ENCODE data around the gene C1orf198.

The C1orf198 gene

GRCh38 chr1:230867903-230868735, at the start of gene C1orf198:
Gene C1orf198 (minus strand): TSS chr1:230868521. CDS start chr1:230868512, 9 bp downstream.
- DNase-seq (ENCODE audit: low read depth) = peak; percentile 70

GRCh38 chr1:230917284-230918135, 49.2 kb upstream of the C1orf198 start:
- peak; percentile 73 for DNase-seq (ENCODE audit: low read depth)

DNA sequence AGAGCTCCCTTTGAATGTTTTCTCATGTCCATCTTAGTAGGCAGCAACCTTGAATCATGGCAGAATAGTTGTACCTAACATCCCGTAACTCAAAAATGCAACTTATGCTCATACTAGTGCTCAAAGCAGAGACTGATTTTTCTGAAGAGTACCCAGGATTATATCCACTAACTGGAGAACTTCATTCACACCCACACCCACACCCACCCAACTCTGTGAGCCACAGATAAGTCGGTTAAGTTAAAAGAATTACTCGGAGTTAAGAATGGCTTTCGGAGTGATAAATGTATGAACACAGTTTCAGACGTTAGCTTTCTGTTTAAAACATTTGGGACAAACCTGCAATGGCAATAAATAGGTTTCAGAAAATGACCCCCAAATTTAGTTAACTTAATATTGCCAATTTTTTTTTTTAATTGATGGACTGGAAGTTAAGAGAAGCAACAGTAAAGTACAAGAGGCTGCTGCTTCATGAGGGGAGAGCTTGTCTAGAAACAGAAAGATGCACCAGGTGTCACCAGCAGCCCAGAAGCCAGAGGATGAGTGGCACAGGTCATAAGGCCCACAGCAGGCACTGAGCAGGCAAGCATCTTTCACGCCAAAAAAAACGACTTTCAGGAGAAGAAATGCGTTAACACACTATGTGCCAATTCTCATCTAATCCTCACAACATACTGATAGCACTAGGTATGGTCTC, 48.4 kb upstream of the C1orf198 start:
- no peak for DNase-seq (ENCODE audit: low read depth)

- no peak for DNase-seq (ENCODE audit: low read depth)
Observed at GRCh38 chr1:230915078-230915477, 46.8 kb upstream of the C1orf198 start.

DNA sequence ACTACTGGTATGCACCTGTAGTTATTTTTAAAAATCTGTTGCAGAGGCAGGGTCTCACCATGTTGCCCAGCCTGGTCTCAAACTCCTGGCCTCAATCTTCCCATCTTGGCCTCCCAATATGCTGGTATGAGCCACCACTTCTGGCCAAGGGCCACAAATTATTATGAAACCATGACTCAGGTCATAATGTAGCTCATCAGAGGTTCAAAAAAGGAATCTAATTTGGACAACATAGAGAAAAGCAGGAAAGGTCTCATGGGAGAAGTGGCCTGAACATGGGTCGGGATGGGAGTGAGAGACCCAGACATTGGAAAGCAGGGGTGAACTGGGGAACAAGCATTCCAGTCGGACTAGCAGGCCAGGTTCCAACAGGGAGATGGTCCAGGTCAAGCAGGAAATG, 45.2 kb upstream of the C1orf198 start:
- no peak for DNase-seq (ENCODE audit: low read depth)

GRCh38 chr1:230910755-230911117, 42.4 kb upstream of the C1orf198 start:
- DNase-seq (ENCODE audit: low read depth) = no peak

GRCh38 chr1:230909974-230910754, 41.8 kb upstream of the C1orf198 start:
- no peak for DNase-seq (ENCODE audit: low read depth)

DNA sequence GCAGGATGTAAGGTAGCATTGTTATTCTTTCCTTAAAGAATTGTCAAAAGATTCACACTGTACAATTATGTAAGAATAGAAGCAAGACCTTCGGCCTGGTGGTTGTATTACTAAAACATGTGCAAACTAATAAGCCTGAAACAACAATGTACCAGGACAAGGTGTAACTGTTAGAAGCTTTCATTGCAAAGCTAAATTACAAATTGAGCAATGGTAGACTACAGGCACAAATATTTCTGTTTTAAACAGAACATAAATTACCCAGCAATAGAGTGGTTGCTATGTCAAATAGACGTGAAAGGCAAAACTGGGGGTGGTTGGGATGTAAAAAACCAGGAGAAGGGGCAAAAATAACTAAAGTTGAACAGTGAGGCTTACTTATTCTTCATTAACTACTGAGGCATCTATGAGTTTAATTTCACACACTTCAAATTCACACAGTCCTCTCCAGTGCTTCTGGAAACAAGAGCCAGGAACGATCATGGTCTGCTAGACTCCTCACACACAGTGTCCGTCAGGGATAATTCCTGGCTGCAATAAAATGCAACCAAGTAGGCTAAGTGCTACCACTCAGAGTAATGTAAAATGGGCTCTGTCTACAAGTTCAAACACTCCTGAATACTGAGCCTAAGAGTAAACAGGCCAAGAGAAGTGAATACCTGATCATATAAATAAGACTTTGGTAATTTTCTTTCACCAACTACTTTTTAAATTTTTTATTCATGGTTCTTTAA, 39.3 kb upstream of the C1orf198 start:
- DNase-seq (ENCODE audit: low read depth) = no peak

DNA sequence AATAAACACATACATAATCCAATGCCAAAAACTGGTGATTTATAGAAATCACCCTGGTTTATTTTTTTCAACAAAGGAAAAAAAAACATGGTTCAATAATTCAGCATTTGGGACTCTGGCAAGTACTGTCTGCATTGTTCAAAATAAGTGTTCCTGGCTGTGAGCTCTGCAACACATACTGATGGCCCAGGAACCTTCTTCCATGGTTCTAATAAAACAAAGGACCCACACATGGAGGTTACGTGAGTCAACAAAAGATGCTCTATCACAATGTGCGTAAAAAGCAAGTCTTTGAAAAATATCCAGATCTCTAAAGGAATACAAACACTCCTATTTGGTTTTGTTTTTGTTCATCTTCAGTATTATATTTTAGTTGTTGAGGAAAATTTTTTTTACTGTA, 37.9 kb upstream of the C1orf198 start:
- DNase-seq (ENCODE audit: low read depth) = no peak

DNA sequence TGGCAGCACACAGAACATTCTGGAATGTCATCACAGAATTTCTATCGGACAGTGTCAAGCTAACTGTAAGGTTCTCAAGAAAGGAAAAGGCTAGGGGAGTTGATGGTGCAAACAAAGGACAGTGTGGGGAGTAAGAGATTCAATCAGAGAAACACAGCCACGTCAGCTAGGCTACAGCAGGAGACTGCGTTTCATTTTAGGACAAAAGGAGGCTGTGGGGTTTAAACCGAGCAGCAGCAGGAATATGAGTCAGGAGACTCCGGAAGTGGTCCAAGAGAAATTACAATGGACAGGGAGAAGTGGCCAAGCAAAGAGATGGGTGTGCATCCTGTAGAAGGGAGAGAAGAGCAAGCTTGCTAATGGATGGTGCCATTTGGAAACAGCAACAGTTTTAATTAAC, 37.4 kb upstream of the C1orf198 start:
- DNase-seq (ENCODE audit: low read depth) = no peak

GRCh38 chr1:230902349-230902923, 34.1 kb upstream of the C1orf198 start:
- no peak for DNase-seq (ENCODE audit: low read depth)

DNA sequence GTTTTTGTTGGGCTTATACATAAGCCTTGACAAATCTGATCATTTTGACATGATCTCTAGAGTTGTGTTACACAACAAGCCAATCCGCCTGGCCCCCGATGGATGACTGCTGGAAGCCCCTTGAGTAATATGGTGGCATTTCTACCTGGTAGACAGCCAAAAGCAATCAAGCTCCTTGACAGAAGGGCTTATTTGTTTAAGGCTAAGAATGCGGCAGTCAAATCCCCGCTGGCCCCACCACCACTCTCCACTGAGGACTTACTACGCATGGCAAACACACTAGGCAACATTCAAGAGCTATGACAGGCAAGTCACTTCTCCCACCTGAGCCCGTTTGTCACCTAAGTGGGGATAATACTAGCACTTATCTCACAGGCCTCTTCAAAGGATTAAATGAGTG, 33.4 kb upstream of the C1orf198 start:
- no peak for DNase-seq (ENCODE audit: low read depth)

DNA sequence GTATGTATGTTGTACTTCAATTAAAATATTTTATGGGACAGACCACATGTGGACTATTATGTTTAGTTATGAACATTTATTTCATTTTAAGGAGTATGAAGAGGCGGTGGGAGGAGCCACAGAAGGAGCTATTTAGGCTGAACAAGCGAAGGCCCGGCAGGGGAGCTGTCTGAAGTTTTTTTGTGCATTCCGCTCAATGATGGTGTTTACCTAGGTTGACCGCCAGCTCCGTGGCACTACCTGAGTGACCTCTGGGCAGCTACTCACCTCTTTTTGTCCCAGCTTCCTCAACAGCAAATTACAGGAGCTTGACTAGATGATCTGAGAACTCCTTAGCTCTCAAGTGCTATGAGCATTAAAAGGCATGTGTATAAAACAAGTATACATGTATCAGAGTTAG, 32.7 kb upstream of the C1orf198 start:
- DNase-seq (ENCODE audit: low read depth) = no peak

- DNase-seq (ENCODE audit: low read depth) = no peak
Observed at GRCh38 chr1:230899841-230900251, 31.5 kb upstream of the C1orf198 start.

DNA sequence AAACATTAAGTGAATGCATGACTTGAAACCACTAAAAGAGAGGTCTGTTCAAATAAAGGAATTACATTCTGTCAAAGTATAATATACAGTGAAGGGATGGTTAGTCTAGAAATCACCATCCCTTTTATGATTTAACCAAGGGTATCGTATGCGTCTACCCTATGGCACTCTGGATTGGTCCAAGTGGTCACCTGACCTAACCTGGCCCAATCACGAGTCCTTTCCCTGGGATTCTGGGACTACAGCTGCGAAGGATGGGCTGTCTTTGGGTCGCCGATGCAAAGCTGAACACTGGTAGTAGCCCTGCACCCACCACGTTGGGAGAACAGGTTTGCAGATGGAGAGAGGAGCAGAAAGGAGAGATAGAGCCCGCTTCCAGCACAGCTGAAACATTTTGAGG, 30.4 kb upstream of the C1orf198 start:
- no peak for DNase-seq (ENCODE audit: low read depth)

- no peak for DNase-seq (ENCODE audit: low read depth)
Observed at GRCh38 chr1:230898144-230898543, 29.8 kb upstream of the C1orf198 start.

- no peak for DNase-seq (ENCODE audit: low read depth)
Observed at GRCh38 chr1:230896779-230897178, 28.5 kb upstream of the C1orf198 start.

DNA sequence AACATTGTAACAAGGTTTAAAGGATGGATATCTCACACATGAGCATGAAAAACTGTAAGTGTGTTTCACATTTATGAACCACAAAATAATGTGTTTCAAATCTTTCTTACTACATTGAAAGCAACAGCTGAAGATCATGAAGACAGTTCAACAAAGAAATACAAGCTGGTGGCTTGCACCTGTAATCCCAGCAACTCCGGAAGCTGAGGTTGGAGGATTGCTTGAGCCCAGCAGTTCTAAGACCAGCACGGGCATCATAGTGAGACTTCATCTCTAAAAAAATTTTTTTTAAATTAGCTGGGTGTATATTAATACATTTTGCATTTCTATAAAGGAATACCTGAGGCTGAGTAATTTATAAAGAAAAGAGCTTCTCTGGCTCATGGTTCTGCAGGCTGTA, 27.1 kb upstream of the C1orf198 start:
- DNase-seq (ENCODE audit: low read depth) = no peak

DNA sequence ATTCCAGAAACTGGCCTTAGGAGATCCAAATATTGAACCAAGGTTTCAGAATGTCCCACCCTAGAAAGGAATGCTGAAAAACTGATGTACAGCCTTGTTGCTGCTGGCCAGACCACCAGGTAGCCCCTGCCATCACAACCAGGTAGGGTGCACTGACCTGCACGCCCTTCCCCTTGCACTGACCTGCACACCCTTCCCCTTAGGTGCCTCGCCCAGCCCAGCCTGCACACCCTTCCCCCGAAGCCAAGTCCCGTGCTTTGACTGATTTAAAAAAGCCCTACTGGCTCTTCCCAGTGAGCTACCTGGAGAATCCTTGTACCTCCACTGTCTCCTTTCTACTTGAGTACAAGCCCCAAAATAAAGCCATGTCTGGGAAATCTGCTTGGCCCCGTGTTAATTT, 26.3 kb upstream of the C1orf198 start:
- no peak for DNase-seq (ENCODE audit: low read depth)

DNA sequence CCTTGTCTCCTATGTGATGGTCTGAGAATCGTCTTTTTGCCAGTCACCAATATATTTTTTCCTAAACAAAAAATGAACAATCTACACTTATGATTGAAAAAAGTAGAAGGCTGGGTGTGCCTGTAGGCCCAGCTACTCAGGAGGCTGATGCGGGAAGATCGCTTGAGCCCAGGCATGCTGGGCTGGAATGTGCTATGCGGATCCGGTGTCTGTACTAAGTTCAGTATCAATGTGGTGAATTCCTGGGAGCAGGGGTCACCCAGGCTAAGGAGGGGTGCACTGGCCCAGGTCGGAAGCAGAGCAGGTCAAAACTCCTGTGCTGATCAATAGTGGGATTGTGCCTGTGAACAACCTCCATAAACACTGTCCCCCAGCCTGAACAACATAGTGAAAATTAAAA, 25.7 kb upstream of the C1orf198 start:
- DNase-seq (ENCODE audit: low read depth) = no peak

DNA sequence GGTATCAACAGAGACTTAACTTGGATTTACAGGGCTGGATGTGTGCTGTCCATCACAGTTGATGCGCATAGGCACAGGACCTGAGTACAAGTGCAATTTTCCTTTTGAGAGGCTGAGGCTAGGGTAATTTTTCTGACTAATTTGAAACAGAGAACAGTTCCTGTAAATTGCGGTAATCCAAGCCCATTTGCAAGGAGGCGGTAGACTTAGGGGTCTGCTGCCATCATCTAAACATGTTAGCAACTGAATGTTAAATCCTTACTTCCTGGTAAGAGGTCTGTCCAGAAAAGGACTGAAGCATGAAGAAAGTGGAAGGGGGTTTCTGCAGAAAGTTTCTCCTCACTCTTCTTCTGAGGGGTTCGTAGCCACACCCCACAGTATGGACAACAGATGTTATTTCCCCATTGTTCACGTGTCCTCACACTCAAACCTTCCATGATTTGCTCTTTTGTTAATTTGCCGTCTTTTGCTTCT, 23.7 kb upstream of the C1orf198 start:
- no peak for DNase-seq (ENCODE audit: low read depth)
